SK-N-MC (cell line): ENCODE results near the gene MYO5B.

Experiments used
- EZH2 ChIP-seq: fragments of 200-600 bp; sonication (generic); IDR thresholded peaks from one replicate; pipeline ENCODE4 v1.6.1; 2017; ENCODE audit warnings: antibody characterized with exemption
- POLR2AphosphoS5 ChIP-seq: IDR thresholded peaks from 2 replicates; pipeline ENCODE4 v1.6.1; 2012; ENCODE audit warnings: mild to moderate bottlenecking, low read depth, low read length, borderline replicate concordance

DNA sequence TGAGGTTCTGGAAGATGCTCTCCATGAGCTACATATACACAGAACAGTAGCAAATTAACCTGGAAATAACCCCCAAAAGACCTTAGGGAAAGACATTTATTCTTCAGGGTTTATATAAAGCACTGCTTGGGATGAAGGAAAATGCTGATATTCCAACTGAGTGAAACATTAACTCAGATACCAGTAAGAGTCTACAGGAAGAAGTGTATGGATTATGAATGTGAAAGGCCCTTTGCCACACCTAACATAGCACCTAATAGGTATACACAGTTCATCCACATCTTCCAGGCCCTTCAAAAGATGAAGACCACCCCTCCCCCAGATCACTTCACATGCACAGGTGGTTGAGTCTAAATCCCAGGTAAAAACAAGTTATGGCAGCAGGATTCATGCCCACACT, 50.4 kb downstream of the MYO5B start:
- TF ChIP-seq EZH2 (no peak), POLR2AphosphoS5 (no peak)
